HepG2 (cell line): ENCODE measurements around the gene NKAIN4. TPM values are rescaled to one million over a fixed set of nuclear protein-coding genes. Genes with fewer than 3 reads are reported as not detected.

Source experiments
- BRD4 ChIP-seq: sonication (generic); formaldehyde crosslinking; IDR thresholded peaks from 2 replicates; pipeline ENCODE4 v1.4.0; 2020; ENCODE audit warnings: missing genetic modification reagents
- HDAC2 ChIP-seq: sonication (generic); formaldehyde crosslinking; IDR thresholded peaks from 2 replicates; pipeline ENCODE4 v1.4.0; 2020; ENCODE audit warnings: missing genetic modification reagents
- HNF4A ChIP-seq: sonication (generic); formaldehyde crosslinking; IDR thresholded peaks from 2 replicates; pipeline ENCODE4 v1.4.0; 2020; ENCODE audit warnings: missing genetic modification reagents
- NPAS2 ChIP-seq: sonication (generic); formaldehyde crosslinking; IDR thresholded peaks from 2 replicates; pipeline ENCODE4 v1.8.0; 2022; ENCODE audit warnings: mild to moderate bottlenecking, missing genetic modification reagents, borderline replicate concordance
- SAP130 ChIP-seq: IDR thresholded peaks from 2 replicates; pipeline ENCODE4 v1.6.1; 2016; ENCODE audit warnings: low read depth
- SKI ChIP-seq: fragments of 450-650 bp; IDR thresholded peaks from one replicate; pipeline ENCODE4 v1.6.1; 2018; ENCODE audit warnings: mild to moderate bottlenecking; ENCODE audit not compliant: partially characterized antibody
- SRF ChIP-seq: IDR thresholded peaks from 2 replicates; pipeline ENCODE4 v1.6.1; 2011; ENCODE audit warnings: mild to moderate bottlenecking, low read depth, low read length, moderate library complexity
- ZNF720 ChIP-seq: sonication (generic); formaldehyde crosslinking; IDR thresholded peaks from 2 replicates; pipeline ENCODE4 v1.4.0; 2020; ENCODE audit warnings: missing genetic modification reagents
- ZNF792 ChIP-seq: IDR thresholded peaks from 2 replicates; pipeline ENCODE4 v1.6.1; 2016
- polyA plus RNA-seq, 8 experiments: library from polyadenylated mRNA; depleted of rRNA in 3 of 8; stranded (reverse) in 7 of 8; unstranded in 1 of 8; fragments of >200 nt; fragmentation: Illumina TruSeq in 4 of 8; extraction: Trizol in 4 of 8; gene quantifications; 2 replicates each; pipeline versions ENCODE4 v1.2.1 to v1.2.3, GENCODE V29; 2011 to 2016; ENCODE audit warnings: low read depth in 4 of 8, missing spikeins in 1 of 8, mixed read lengths in 1 of 8; ENCODE audit not compliant: insufficient read depth in 1 of 8
- total RNA-seq, 5 experiments: library from RNA; depleted of rRNA; stranded (reverse); fragments of >200 nt; fragmentation: Illumina TruSeq; extraction: Trizol; gene quantifications; 2 replicates each; pipeline ENCODE4 v1.2.3, GENCODE V29; 2016; ENCODE audit warnings: low read depth in 1 of 5
- TF ChIP-seq, protein P1 (sequence below): sonication (generic); formaldehyde crosslinking; IDR thresholded peaks from 2 replicates; pipeline ENCODE4 v1.5.0; 2020; ENCODE audit warnings: mild to moderate bottlenecking, missing genetic modification reagents
- TF ChIP-seq, protein P2 (sequence below): sonication (generic); formaldehyde crosslinking; IDR thresholded peaks from one replicate; pipeline ENCODE4 v1.5.1; 2020; ENCODE audit warnings: mild to moderate bottlenecking, missing genetic modification reagents; ENCODE audit errors: not compliant biosample characterization
- TF ChIP-seq, protein P3 (sequence below): sonication (generic); formaldehyde crosslinking; IDR thresholded peaks from 2 replicates; pipeline ENCODE4 v1.4.0; 2020; ENCODE audit warnings: low read depth, mild to moderate bottlenecking, missing genetic modification reagents
- TF ChIP-seq, protein P4 (sequence below): sonication (generic); formaldehyde crosslinking; IDR thresholded peaks from 2 replicates; pipeline ENCODE4 v1.4.0; 2020; ENCODE audit warnings: missing genetic modification reagents, mild to moderate bottlenecking, borderline replicate concordance

NKAIN4 gene
- total and polyA plus RNA-seq, 2 of the 13 experiments (the other 11 are each of a cell fraction or from before 2014, with no cell fraction given): not detected

DNA sequence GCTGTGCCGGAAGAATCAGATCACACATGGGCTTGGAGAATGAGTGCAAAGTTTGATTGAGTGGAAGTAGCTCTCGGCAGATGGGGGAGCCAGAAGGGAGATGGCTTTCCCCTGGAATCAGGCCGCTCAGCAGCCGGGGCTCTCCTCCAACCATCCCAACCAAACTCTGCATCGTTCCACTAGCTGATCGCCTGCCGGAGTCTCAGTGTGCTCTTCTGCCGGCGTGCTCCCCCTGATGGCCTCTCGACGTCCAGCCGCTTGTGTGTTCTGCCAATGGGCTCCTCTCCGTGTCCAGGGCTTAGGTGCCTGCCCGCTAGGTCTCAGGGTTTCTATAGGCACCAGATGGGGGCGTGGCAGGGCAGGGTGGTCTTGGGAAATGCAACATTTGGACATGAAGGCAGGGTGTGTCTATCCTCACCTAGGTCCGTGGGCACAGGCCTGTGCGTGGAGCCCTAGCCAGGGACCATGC lies 23.4 kb downstream of the NKAIN4 start (continued):
- TF ChIP-seq NPAS2 (no peak), SRF (no peak), ZNF792 (CRISPR knock-in tag) (no peak; the same call in 1 of the 2 replicates), HDAC2 (peak; percentile 49; the same call in 1 of the 2 replicates), BRD4 (CRISPR knock-in tag) (no peak), SAP130 (CRISPR knock-in tag) (peak; percentile 57; the same call in 1 of the 2 replicates), HNF4A (CRISPR knock-in tag) (no peak), SKI (no peak), ZNF720 (CRISPR knock-in tag) (no peak)
- TF ChIP-seq, protein P1, sequence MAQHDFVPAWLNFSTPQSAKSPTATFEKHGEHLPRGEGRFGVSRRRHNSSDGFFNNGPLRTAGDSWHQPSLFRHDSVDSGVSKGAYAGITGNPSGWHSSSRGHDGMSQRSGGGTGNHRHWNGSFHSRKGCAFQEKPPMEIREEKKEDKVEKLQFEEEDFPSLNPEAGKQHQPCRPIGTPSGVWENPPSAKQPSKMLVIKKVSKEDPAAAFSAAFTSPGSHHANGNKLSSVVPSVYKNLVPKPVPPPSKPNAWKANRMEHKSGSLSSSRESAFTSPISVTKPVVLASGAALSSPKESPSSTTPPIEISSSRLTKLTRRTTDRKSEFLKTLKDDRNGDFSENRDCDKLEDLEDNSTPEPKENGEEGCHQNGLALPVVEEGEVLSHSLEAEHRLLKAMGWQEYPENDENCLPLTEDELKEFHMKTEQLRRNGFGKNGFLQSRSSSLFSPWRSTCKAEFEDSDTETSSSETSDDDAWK (CRISPR knock-in tag): no peak
- TF ChIP-seq, protein P2, sequence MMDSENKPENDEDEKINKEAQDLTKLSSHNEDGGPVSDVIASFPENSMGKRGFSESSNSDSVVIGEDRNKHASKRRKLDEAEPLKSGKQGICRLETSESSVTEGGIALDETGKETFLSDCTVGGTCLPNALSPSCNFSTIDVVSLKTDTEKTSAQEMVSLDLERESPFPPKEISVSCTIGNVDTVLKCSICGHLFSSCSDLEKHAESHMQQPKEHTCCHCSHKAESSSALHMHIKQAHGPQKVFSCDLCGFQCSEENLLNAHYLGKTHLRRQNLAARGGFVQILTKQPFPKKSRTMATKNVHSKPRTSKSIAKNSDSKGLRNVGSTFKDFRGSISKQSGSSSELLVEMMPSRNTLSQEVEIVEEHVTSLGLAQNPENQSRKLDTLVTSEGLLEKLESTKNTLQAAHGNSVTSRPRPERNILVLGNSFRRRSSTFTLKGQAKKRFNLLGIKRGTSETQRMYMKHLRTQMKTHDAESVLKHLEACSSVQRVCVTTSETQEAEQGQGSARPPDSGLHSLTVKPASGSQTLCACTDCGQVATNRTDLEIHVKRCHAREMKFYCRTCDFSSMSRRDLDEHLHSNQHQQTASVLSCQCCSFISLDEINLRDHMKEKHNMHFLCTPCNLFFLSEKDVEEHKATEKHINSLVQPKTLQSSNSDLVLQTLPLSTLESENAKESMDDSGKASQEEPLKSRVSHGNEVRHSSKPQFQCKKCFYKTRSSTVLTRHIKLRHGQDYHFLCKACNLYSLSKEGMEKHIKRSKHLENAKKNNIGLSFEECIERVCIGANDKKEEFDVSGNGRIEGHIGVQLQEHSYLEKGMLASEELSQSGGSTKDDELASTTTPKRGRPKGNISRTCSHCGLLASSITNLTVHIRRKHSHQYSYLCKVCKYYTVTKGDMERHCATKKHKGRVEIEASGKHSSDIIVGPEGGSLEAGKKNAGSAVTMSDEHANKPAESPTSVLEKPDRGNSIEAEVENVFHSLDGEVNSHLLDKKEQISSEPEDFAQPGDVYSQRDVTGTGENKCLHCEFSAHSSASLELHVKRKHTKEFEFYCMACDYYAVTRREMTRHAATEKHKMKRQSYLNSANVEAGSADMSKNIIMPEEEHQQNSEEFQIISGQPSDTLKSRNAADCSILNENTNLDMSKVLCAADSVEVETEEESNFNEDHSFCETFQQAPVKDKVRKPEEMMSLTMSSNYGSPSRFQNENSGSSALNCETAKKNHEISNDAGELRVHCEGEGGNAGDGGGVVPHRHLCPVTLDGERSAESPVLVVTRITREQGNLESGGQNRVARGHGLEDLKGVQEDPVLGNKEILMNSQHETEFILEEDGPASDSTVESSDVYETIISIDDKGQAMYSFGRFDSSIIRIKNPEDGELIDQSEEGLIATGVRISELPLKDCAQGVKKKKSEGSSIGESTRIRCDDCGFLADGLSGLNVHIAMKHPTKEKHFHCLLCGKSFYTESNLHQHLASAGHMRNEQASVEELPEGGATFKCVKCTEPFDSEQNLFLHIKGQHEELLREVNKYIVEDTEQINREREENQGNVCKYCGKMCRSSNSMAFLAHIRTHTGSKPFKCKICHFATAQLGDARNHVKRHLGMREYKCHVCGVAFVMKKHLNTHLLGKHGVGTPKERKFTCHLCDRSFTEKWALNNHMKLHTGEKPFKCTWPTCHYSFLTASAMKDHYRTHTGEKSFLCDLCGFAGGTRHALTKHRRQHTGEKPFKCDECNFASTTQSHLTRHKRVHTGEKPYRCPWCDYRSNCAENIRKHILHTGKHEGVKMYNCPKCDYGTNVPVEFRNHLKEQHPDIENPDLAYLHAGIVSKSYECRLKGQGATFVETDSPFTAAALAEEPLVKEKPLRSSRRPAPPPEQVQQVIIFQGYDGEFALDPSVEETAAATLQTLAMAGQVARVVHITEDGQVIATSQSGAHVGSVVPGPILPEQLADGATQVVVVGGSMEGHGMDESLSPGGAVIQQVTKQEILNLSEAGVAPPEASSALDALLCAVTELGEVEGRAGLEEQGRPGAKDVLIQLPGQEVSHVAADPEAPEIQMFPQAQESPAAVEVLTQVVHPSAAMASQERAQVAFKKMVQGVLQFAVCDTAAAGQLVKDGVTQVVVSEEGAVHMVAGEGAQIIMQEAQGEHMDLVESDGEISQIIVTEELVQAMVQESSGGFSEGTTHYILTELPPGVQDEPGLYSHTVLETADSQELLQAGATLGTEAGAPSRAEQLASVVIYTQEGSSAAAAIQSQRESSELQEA (CRISPR knock-in tag): no peak
- TF ChIP-seq, protein P3, sequence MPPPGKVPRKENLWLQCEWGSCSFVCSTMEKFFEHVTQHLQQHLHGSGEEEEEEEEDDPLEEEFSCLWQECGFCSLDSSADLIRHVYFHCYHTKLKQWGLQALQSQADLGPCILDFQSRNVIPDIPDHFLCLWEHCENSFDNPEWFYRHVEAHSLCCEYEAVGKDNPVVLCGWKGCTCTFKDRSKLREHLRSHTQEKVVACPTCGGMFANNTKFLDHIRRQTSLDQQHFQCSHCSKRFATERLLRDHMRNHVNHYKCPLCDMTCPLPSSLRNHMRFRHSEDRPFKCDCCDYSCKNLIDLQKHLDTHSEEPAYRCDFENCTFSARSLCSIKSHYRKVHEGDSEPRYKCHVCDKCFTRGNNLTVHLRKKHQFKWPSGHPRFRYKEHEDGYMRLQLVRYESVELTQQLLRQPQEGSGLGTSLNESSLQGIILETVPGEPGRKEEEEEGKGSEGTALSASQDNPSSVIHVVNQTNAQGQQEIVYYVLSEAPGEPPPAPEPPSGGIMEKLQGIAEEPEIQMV: peak; percentile 43; the same call in 1 of the 2 replicates
- TF ChIP-seq, protein P4, sequence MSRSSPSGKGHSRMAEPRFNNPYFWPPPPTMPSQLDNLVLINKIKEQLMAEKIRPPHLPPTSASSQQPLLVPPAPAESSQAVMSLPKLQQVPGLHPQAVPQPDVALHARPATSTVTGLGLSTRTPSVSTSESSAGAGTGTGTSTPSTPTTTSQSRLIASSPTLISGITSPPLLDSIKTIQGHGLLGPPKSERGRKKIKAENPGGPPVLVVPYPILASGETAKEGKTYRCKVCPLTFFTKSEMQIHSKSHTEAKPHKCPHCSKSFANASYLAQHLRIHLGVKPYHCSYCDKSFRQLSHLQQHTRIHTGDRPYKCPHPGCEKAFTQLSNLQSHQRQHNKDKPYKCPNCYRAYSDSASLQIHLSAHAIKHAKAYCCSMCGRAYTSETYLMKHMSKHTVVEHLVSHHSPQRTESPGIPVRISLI (CRISPR knock-in tag): no peak
